ENCODE measurements around the gene DICER1.
"Not testable (repeated sequence)": the region's sequence is repeated elsewhere in the genome, so short reads cannot be mapped to it uniquely, and the experiment has no call there.

The DICER1 gene

GRCh38 chr14:95157327-95158189, at the start of gene DICER1:
Gene DICER1, minus strand, starts transcription at chr14:95157529. Its CDS starts 24,071 bp downstream, at chr14:95133458.
- peak; percentile 92 to 95 for DNase-seq

- DNase-seq: no peak
Measured at GRCh38 chr14:95206534-95206933, 49.2 kb upstream of the DICER1 start.

GRCh38 chr14:95204705-95205104, 47.4 kb upstream of the DICER1 start:
- no peak for DNase-seq

- DNase-seq: not testable (repeated sequence)
Measured at GRCh38 chr14:95201745-95202144, 44.4 kb upstream of the DICER1 start.

GRCh38 chr14:95200404-95200803, 43.1 kb upstream of the DICER1 start:
- DNase-seq: no peak

GRCh38 chr14:95199298-95199983, 42.1 kb upstream of the DICER1 start:
- DNase-seq: no peak

- no peak for DNase-seq
Measured at GRCh38 chr14:95198320-95198719, 41.0 kb upstream of the DICER1 start.

GRCh38 chr14:95197551-95197950, 40.2 kb upstream of the DICER1 start:
- DNase-seq: no peak

- no peak for DNase-seq
Measured at GRCh38 chr14:95196826-95197545, 39.7 kb upstream of the DICER1 start.

- DNase-seq: peak in 1 of 2 donors; percentile 21
Measured at GRCh38 chr14:95196268-95196667, 38.9 kb upstream of the DICER1 start.

GRCh38 chr14:95195031-95195430, 37.7 kb upstream of the DICER1 start:
- no peak for DNase-seq

- DNase-seq: no peak
Measured at GRCh38 chr14:95193081-95193480, 35.8 kb upstream of the DICER1 start.

GRCh38 chr14:95192311-95192710, 35.0 kb upstream of the DICER1 start:
- DNase-seq: no peak

GRCh38 chr14:95191445-95192199, 34.3 kb upstream of the DICER1 start:
- no peak for DNase-seq

GRCh38 chr14:95190857-95191256, 33.5 kb upstream of the DICER1 start:
- no peak for DNase-seq

- no peak for DNase-seq
Measured at GRCh38 chr14:95190346-95190840, 33.1 kb upstream of the DICER1 start.

GRCh38 chr14:95189367-95190132, 32.2 kb upstream of the DICER1 start:
- DNase-seq: no peak

GRCh38 chr14:95188380-95188779, 31.1 kb upstream of the DICER1 start:
- no peak for DNase-seq

- DNase-seq: no peak
Measured at GRCh38 chr14:95185767-95186392, 28.6 kb upstream of the DICER1 start.

GRCh38 chr14:95185033-95185766, 27.9 kb upstream of the DICER1 start:
- peak in 1 of 2 donors; percentile 56 for DNase-seq

GRCh38 chr14:95184413-95184790, 27.1 kb upstream of the DICER1 start:
- DNase-seq: no peak

All from CD4-positive, alpha-beta T cell treated with Interleukin-1 beta for 1 hour (primary cell).